ENCODE data around the gene ATG4B.

DNA sequence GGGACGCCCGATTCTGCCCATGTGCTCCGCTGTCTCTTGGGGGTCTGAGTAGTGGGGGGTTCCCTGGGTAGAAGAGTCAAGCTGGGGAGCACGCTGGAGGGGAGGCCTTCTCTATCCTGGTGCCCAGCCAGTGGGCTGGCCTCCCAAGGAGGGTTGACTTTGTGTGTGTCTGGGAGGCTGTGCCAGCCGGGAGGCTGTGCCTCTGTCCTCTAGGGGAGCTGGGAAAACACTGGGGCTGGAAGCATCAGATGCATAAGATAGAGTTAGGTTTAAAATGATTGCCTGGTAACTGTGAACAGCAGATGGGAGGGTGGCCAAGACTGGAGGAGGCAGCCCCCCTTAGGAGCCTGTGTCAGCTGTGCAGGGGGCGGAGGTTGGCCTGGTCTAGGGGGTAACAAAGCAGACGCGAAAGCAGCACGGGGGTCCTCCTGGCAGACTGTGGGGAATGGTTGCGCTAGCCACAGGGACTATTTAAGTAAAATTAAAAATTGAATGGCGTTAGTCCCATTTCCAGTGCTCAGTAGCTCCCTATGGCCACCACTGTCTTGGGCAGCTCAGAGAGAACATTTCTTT is 65.6 kb downstream of the ATG4B start:
- TF ChIP-seq, protein P1, sequence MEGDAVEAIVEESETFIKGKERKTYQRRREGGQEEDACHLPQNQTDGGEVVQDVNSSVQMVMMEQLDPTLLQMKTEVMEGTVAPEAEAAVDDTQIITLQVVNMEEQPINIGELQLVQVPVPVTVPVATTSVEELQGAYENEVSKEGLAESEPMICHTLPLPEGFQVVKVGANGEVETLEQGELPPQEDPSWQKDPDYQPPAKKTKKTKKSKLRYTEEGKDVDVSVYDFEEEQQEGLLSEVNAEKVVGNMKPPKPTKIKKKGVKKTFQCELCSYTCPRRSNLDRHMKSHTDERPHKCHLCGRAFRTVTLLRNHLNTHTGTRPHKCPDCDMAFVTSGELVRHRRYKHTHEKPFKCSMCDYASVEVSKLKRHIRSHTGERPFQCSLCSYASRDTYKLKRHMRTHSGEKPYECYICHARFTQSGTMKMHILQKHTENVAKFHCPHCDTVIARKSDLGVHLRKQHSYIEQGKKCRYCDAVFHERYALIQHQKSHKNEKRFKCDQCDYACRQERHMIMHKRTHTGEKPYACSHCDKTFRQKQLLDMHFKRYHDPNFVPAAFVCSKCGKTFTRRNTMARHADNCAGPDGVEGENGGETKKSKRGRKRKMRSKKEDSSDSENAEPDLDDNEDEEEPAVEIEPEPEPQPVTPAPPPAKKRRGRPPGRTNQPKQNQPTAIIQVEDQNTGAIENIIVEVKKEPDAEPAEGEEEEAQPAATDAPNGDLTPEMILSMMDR (IDR thresholded peaks at IDR 0.05) = no peak
- TF ChIP-seq POLR2A (IDR thresholded peaks at IDR 0.05) (no peak), EP300 (IDR thresholded peaks at IDR 0.05) (no peak), POLR2AphosphoS5 (IDR thresholded peaks at IDR 0.05) (no peak)
